ENCODE data around the gene HDC.

Gene HDC

DNA sequence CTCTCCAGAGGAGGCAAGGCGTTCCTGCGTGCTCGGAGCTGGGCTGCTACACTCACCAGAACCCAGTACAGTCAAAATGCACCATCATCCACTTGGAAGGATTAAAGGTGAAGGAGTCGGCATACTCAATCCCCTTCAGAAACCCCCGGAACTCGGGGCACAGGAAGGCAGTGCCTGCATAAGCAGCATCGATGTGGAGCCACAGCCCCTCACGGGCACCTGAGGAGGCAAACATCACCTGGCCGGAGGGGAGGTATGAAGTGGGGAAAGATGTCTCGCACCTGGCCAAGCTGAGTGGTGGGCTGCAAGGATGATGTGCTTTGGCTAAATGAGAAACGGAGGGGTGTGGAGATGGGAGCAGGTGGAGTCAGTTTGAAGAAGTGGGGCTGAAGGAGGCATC is 13.0 kb downstream of the HDC start:
- no peak for DNase-seq

DNA sequence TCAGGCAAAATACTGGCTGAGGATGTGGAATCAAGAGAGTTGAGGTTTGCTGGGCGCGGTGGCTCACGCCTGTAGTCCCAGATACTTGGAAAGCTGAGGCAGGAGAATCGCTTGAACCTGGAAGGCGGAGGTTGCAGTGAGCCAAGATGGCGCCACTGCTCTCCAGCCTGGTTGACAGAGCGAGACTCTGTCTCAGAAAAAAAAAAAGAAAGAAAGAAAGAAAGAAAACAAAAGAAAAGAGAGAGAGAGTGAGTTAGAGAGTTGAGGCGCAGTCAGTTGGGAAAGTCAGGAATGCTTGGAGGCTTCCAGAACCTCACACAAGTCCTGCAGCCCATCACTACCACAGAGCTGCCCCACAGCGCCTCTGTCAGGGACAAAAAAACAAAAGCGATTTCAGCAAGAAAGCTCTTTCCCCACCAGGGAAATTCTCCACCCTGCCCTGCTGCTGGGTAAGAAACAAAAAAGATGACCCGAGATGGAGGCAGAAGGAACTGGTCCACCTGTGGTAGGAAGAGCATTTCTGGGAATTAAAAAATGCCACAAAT is 13.8 kb downstream of the HDC start:
- no peak for DNase-seq

DNA sequence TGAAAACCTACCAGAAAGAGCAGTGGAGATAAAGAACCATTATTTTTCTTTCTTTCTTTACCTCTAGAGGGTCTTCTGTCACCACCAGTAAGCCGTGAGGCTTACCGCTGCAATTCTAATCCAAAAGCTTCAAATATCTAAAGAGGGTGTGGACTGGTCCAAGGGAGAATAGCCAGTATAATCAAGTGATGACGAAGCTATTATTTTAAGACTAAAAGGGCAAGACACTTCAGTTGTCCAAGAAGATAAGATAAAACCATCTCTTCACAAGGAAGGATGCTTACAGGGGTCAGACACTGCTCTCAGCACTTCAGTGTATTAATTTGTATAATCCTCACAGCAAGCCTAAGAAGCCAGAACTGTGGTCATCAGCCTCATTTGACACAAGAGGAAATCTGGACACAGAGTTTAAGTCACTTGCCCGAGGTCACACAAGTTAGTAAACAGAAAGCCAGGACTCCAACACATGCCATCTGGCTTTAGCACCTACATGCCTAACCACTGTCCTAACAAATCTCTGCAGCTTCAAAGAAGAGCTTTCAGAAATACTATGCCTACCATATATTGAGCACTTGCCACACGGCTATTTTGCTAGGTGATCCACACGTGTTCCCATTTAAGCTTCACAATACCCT is 14.6 kb downstream of the HDC start:
- no peak for DNase-seq

DNA sequence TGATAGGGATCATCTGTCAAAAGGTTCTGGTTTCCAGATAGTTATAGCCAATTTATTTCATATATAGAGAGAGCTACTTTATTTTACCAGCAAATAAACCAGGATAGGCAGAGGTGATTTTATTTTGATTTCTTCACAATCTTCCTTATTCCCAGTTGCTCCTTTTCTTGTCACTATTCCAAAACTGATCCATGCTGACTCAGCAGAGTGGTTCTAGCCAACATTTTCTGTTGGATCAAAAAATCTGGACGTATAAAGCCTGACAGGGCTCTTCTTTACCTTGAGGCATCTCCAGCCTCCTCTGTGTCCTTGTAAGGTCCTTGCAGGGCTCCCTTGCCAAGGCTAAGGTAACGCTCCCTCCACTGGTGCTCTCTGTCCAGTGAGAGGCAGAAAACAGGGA is 15.8 kb downstream of the HDC start:
- no peak for DNase-seq

DNA sequence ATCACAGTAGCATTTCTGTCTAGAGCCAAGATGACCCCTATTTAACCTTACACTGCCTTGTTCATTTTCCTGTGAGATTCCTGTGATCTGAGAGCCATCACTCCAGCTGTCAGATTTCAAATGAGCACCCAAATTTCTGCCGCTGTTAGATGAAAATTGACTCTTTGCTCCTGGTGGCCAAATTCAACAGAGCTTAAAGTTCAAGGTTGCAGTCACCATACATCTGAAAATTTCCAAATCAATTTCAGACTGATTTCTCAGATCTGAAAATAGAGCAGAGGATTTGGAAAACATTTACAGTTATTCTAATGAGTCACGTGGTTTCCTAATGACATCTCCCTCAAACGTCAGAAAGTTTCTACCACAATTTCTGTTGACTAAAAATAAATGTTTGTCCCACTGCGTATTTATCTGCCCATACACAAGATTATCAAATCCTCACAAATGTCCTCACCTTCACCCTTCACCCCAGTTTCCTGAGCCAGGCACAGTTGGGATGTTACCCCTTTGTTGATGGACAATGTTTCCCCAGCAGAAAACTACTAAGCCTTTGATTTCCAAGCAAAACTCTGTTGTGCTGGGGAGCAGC is 16.4 kb downstream of the HDC start:
- no peak for DNase-seq

DNA sequence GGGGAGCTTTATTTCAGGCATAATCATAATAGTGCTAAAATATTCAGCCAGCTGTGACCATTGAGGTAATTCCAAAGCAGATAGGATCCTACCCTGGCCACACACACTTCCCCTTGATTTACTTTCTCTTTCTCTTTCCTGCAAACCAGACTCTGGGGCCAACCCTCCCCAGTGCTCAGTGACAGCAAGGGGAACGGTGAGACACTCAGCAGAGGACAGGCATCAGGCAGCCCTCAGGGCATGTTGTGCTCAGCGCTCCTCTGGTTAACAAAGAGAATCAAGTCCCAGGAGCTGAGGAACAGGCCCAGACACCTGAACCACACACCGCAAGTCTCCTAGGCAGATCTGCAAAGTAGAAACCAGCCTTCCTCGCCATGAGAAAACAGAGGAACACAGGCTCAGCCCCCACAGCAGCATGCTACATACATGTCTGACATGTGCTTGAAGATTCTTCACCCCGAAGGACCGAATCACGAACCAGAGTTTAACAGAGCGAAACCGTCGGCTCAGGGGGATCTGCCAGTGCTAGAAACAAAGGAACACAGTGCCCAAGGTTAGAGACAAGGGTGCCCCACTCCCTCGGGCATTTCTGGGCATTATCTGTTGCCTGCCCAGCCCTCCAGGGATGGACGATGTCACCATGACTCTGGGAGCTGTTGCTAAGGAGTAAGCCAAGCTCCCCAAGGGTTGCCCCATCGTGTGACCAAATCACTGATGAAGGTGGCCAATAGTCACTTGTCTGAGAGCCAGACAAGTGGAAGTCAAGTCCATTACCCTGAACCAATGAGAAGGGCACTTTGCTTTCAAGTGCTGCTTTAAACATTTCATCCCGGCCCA is 17.5 kb downstream of the HDC start:
- peak; percentile 46 to 56 for DNase-seq

DNA sequence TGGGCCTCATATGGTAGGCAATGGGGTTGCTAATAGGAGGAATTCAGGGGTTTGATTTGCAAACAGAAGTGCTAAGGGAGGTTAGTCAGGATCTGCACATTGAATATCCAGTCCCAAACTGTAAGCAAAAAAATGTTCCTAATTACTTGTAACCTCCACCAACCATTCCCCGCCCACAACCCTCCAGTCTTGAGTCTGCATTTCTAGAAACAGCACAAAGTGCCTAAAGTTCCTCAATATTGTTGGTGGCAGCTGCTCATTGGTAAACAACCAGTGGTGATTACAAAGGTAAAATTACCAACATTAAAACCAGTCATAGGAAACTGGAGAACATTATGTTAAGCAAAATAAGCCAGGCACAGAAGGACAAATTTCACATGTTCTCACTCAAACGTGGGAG is 18.9 kb downstream of the HDC start:
- no peak for DNase-seq

DNA sequence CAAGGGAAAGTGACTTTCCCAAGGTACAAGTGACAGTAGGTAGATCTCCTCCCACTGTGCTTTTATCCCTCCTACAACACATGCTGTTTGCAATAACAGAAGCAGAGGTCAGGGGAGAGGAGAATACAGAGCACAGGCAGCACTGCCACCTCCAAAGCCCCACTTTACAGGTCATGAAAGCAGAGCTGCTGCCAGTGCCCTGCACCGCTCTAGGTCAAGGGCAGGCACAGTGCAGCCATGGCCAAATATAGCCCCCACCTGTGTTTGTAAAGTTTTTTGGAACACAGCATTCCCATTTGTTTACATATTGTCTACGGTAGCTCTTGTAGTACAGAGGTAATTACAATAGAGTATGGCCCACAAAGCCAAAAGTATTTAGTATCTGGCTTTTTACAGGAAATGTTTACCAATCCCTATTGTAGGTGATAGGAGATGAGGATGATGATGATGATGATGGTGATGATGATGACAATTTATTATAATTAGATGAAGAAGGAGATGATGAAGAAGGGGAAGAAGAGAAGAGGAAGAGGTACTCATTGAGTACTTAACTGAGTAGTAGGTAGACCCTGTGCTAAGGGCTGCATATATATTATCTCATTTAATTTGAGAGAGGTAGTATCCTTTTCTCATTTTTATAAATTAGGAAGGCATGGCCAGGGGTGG is 20.4 kb downstream of the HDC start:
- DNase-seq: no peak

DNA sequence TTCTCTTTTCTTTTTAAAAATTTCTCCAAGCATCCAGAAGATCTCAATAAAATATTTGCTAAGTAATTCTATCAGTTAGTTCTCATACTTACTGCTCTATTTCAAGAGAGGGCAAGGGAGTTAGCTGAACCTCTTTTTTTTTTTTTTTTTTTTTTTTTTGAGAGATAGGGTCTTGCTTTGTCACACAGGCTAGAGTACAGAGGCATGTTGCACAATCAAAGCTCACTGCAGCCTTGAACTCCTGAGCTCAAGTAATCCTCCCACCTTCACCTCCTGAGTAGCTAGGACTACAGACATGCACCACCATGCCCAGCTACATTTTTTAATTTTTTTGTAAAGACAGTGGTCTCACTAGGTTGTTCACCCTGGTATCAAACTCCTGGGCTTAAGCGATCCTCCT is 21.4 kb downstream of the HDC start:
- no peak for DNase-seq

DNA sequence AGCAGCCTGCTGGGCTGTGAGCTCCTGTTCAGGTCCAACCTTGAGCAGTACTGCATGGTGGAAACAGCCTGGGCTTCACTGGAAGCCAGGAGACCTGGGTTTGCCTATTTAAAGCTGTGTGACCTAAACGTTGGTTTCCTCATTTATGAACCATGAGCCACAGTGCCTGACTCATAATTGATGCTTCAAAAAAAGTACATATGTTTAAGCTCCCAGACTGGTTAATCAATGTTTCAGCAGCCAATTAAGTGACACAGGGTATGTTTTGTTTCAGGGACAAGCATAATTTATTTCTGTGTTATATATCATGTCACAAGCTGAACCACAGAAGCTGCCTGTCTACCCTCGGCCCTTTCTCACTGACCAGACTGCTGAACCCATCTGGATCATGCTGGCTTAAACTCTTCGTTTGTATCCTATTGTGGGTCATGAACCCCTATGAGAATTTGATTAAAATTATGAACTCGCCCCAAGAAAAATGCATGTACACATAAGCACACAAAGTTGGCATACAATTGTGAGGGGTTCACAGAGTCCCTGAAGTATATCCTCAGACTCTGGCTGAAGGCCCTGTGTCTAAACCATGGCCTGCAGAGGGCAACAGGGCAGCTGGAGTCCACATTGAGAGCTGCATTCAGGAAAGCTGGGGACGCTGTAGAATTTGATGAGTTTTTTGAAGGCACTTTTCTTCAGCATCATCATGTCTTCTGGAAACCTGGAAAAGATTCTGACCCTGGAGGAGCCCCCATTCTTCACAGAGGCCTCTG is 23.7 kb downstream of the HDC start:
- no peak for DNase-seq

DNA sequence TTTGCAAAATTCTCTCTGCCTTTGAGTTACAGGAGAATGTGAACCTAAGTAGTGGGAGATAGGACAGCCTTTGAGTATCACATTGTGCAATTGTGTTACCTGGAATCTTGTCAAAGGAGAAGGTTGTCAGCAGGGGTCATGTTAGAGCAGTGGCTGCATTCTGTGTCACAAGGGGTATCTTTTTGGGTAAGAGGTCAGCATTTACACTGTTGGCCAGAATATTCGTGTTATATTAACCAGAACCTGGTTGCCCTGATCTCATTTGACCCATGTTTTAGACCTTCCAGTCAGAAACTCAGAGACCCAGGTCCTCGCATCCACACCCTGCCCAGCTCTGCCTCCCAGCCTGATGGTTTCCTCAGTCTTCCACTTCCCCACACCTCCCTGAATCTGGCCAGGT is 27.3 kb downstream of the HDC start:
- DNase-seq: no peak

DNA sequence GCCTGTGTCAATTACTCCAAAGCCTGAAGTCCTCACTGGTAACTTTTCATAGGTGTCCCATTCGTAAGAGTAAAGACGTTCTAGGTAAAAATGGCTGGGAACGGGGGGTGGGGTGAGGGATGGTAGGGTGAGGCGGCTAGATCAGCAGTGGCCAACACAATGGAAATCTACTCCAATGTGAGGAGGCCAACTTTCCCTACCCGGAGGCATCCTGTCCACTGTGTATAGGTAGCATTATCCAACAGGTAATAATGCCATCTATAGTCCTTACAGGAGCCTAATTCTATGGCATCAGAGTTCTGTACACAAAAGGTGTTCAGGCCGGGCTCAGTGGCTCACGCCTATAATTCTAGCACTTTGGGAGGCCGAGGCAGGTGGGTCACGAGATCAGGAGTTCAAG is 29.1 kb downstream of the HDC start:
- DNase-seq: no peak

DNA sequence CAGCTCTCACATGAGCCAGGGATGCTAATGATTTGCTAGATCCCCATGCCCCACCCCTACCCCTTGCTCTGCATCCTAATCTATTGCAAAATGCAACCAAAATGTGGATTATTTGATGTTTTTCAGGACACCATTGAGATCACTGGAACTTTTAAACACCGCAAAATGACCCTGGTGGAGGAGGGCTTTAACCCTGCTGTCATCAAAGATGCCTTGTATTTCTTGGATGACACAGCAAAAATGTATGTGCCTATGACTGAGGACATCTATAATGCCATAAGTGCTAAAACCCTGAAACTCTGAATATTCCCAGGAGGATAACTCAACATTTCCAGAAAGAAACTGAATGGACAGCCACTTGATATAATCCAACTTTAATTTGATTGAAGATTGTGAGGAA is 29.7 kb downstream of the HDC start:
- DNase-seq: no peak

DNA sequence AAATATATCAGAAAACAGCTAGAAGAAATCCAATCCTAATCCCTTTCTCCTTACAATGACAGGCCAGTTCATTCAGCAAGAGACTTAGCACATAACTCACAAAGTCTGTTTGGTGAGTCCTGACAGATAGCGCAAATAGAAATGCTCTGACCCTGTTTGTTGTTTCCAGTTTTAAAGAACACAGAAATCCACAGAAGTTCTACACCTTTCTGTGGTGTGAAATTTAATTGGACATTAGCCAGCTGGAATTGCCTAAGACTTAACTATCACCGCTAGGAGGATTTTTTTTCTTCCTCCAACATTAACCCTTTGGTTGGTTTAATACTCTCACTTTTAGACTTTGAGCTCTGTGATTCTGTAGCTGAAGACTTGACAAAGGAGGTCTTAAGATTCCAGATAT is 30.8 kb downstream of the HDC start:
- DNase-seq: no peak

DNA sequence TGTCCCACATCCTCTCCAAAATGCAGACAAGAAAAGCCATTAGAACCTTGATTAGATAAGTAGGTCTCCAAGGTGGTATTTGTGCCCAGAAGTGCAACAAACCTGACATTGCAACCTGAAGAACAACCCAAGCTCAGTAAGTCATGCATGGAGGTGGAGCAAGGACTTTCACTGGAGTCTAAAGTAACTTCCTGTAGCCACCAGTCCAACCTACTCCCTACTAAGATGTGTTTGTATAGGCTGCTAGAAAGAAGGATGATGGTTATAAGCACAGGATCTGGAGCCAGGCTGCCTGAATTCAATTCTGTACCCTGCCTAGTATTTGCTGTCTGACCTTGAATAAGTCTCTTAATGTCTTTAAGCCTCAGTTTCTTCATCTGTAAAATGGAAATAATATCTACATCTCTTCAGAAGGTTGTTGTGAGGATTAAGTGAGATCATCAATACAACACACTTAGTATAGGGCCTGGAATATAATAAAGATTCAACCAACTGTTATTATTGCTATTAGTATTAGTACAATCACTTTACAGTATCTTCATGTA is 32.3 kb downstream of the HDC start:
- no peak for DNase-seq

DNA sequence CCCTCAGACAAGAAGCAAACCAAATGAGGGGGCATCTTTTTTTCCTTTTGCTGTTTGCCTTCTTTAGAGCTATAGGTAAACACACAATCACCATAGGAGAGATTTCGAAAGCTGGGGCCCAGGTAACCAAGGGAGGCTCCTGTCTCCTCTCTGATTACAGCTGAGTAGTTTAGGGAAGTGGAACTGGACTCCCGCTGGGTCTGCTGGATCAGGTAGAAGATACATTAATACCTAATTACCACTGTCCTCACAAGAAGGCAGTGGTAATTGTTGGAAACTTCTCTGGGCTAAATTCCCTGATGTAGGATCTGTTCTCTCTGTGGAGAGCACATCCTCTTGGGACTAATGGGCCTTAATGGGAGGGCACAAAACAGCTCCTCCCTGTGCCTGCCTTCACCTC is 32.7 kb downstream of the HDC start:
- DNase-seq: no peak

DNA sequence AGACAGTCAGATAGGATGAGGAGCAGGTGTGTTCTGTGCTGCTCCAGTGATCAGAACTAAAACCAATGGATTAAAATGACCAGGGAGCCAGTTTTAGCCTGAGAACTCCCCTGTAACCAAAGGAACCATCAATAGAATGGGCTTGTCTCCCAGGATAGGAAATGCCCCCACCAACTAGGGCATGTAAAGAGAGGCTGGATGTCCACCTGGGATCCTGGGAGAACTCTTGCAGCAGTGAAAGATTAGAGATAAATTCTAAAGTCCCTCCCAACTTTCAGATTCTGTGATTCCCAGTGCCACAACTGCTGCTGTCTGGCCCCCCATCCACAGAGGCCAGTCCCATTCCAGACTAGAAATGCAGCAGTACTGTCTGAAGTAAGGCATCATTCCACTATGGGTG is 33.8 kb downstream of the HDC start:
- DNase-seq: no peak

DNA sequence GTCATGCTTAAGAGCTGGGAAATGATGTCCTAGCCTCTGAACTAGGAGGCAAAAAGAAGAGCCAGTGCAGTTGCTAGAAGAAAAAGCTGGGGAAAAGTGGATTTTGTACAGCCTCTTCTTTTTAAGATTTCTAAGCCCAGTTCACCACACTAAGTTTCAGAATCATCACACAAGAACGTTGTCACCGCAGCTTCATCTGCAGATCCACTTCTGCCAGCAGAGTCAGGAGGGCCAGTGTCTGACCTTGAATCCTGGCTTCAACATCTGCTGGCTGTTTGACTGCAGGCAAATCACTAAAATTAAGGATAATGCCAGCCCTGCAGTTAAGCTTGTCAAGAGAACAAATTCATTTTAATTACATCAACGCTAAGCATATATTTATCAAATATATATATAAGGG is 36.2 kb downstream of the HDC start:
- no peak for DNase-seq

DNA sequence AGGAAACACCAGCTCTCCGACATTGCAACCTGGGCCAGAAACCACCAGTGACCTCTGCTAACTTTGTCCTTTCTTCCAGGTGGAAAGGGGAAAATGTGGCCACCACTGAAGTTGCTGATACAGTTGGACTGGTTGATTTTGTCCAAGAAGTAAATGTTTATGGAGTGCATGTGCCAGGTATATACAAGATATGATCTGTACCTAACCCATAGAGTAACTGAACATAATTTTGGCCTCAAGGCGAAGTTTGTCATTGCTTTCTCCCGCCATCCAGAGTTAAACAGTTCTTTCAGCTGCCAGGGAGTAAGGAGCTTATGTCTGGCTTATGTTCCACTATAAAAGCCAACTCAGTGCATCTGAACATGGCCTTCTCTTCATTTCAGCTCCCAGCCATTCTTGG is 36.7 kb downstream of the HDC start:
- no peak for DNase-seq

DNA sequence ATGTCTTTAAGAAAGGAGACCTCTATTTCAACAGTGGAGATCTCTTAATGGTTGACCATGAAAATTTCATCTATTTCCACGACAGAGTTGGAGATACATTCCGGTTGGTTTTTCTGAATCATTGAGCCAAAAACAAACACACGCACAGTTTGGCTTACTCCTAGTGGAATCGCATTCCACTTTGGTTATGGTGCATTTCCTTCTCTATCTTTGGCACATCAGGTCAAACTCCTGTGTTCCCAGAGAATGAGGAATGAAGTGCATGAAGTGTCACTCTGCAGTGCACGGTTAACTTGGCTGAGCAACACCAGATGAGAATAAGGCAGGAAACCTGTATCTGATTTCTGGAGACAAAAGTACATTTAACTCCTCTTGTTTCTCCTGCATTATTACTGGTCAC is 38.5 kb downstream of the HDC start:
- no peak for DNase-seq

DNA sequence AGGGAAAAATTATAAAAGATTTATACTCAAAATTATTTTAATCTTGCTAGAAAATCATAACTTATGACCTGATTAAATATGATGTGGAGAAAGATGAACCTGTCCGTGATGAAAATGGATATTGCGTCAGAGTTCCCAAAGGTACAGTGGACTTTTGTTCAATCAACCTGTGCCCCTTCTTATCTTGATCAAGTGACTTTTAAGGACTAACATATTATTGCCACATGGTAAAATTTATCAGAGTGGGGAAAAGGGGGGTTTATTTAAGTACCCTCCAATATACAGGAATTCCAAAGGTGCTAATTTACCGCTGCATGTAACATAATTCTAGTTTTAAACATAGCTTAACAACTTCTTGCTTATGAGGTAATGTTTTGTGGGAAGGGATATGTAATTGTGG is 39.6 kb downstream of the HDC start:
- no peak for DNase-seq

DNA sequence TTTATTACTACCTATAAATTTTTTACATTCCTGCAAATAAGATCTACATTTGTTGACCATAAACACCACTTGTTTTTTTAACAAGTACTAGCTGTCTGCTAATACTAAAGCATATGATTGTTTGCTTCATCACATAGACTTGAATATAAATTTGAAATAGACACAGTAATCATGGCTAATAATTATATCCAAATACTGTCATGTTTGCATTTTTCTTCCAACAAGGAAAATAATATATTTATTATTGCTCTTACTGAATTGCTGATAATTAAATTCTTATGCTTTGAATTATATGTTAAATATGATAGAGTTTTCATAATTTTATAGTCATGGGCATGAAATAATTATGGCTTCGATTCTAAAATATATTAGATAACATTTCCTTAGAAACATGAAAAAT is 40.5 kb downstream of the HDC start:
- DNase-seq: no peak

DNA sequence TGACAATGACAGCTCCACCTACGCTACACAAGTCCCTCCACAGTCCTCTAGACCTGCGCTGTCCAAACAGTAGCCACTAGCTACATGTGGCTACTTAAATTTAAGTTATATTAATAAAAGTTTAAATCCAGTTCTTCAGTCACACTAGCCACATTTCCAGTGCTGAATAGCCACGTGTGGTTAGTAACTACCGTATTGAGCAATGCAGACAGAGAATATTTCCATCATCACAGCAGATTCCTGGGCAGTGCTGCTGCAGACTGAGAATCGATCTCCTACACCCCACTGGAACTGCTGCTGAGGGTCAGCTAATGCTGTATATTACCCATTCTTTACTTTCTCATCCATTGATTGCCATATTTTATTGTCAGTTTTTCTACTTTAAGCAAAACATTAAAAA is 40.9 kb downstream of the HDC start:
- DNase-seq: no peak

All from activated CD4-positive, alpha-beta T cell treated with anti-CD3 and anti-CD28 coated beads, Interleukin-2, amount 50 U/mL, for 48 hours (primary cell).